IMR-90 (cell line): Measurements from ENCODE around the gene GEMIN8. TPM values are rescaled to one million over a fixed set of nuclear protein-coding genes. Genes with fewer than 3 reads are reported as not detected.

Source experiments
- ATAC-seq: fragments of 200-7000 bp; cut with Tn5 transposase; 2 replicates; pipeline ENCODE4 v1.9.1; 2020; ENCODE audit warnings: low read depth, mild to moderate bottlenecking, moderate library complexity
- BruUV-seq: library from RNA; stranded (reverse); fragments of 400-500 nt; replicated peaks from 2 replicates; lab custom pipeline; 2021; lab: Mats Ljungman, UMichigan
- CTCF ChIA-PET: fragments of 300-600 bp; formaldehyde crosslinking; extraction: SDS; loops from one replicate; lab custom pipeline; 2021; ENCODE audit warnings: antibody characterized with exemption; lab: Yijun Ruan, JAX
- POLR2A ChIA-PET: fragments of 300-600 bp; sonication (Branson Sonifier 250); formaldehyde crosslinking; loops from one replicate; lab custom pipeline; 2022; ENCODE audit warnings: antibody characterized with exemption; ENCODE audit not compliant: unreplicated experiment; lab: Charles Lee
- DNase-seq: peaks from one replicate; pipeline ENCODE4 v3.0.0; 2013
- H2AFZ ChIP-seq: replicated peaks from 2 replicates; pipeline ENCODE3; 2013; ENCODE audit warnings: low read length, mild to moderate bottlenecking; ENCODE audit not compliant: poor library complexity
- H2AK5ac ChIP-seq: 2 replicates; pipeline ENCODE4 v1.6.1; 2013; ENCODE audit warnings: low read depth, low read length, inconsistent platforms
- H2AK9ac ChIP-seq: replicated peaks from 2 replicates; pipeline ENCODE3; 2013; ENCODE audit warnings: mild to moderate bottlenecking, low read depth, low read length, moderate library complexity; ENCODE audit not compliant: poor library complexity
- H2BK120ac ChIP-seq: 2 replicates; pipeline ENCODE4 v1.6.1; 2013; ENCODE audit warnings: low read depth, low read length, inconsistent platforms
- H2BK15ac ChIP-seq: 3 replicates; pipeline ENCODE4 v1.6.1; 2013; ENCODE audit warnings: low read depth, low read length, inconsistent platforms
- H2BK20ac ChIP-seq: 2 replicates; pipeline ENCODE4 v1.6.1; 2013; ENCODE audit warnings: low read depth, mild to moderate bottlenecking, inconsistent platforms, low read length, moderate library complexity
- H2BK5ac ChIP-seq: 2 replicates; pipeline ENCODE4 v1.6.1; 2013; ENCODE audit warnings: mild to moderate bottlenecking, low read depth, low read length, inconsistent platforms; ENCODE audit not compliant: poor library complexity, severe bottlenecking
- H3K14ac ChIP-seq: replicated peaks from 2 replicates; pipeline ENCODE4 v1.6.1; 2013; ENCODE audit warnings: low read depth, low read length, inconsistent platforms
- H3K18ac ChIP-seq: 2 replicates; pipeline ENCODE4 v1.6.1; 2013; ENCODE audit warnings: low read depth, low read length, control low read depth
- H3K23ac ChIP-seq: 2 replicates; pipeline ENCODE4 v1.6.1; 2013; ENCODE audit warnings: low read depth, low read length, inconsistent platforms
- H3K27ac ChIP-seq: 2 replicates; pipeline ENCODE4 v1.5.1; 2013; ENCODE audit warnings: mild to moderate bottlenecking, control low read depth, low read length; ENCODE audit not compliant: insufficient read depth
- H3K27me3 ChIP-seq: 2 replicates; pipeline ENCODE4 v1.6.1; 2013; ENCODE audit warnings: low read length; ENCODE audit not compliant: control insufficient read depth, insufficient read depth
- H3K36me3 ChIP-seq: 2 replicates; pipeline ENCODE4 v1.6.1; 2013; ENCODE audit warnings: low read length, mixed read lengths; ENCODE audit not compliant: control insufficient read depth, insufficient read depth
- H3K4ac ChIP-seq: 2 replicates; pipeline ENCODE4 v1.6.1; 2013; ENCODE audit warnings: low read depth, low read length, inconsistent platforms
- H3K4me1 ChIP-seq: 2 replicates; pipeline ENCODE4 v1.6.1; 2013; ENCODE audit warnings: low read length, mixed read lengths; ENCODE audit not compliant: control insufficient read depth, insufficient read depth
- H3K4me2 ChIP-seq: 2 replicates; pipeline ENCODE4 v1.6.1; 2013; ENCODE audit warnings: low read depth, mild to moderate bottlenecking, control low read depth, low read length, moderate library complexity
- H3K4me3 ChIP-seq: 2 replicates; pipeline ENCODE4 v1.5.1; 2013; ENCODE audit warnings: low read depth, mild to moderate bottlenecking, control low read depth, low read length, moderate library complexity; ENCODE audit not compliant: insufficient read depth
- H3K56ac ChIP-seq: 2 replicates; pipeline ENCODE4 v1.6.1; 2013; ENCODE audit warnings: low read length, inconsistent platforms; ENCODE audit not compliant: insufficient read depth; ENCODE audit errors: extremely low read depth
- H3K79me1 ChIP-seq, 2 experiments: 2 replicates each; pipeline ENCODE4 v1.6.1; 2013; ENCODE audit warnings: low read length in 2 of 2, inconsistent platforms in 1 of 2, low read depth in 1 of 2
- H3K9ac ChIP-seq: 2 replicates; pipeline ENCODE4 v1.6.1; 2013; ENCODE audit warnings: low read depth, low read length, control low read depth
- H3K9me1 ChIP-seq: 2 replicates; pipeline ENCODE4 v1.6.1; 2013; ENCODE audit warnings: low read length, inconsistent platforms; ENCODE audit not compliant: insufficient read depth
- H3K9me3 ChIP-seq: 2 replicates; pipeline ENCODE4 v1.6.1; 2013; ENCODE audit warnings: low read length; ENCODE audit not compliant: control insufficient read depth, insufficient read depth
- H4K20me1 ChIP-seq: 2 replicates; pipeline ENCODE4 v1.6.1; 2013; ENCODE audit warnings: low read length, inconsistent platforms; ENCODE audit not compliant: insufficient read depth
- H4K5ac ChIP-seq: 2 replicates; pipeline ENCODE4 v1.6.1; 2013; ENCODE audit warnings: mild to moderate bottlenecking, low read depth, low read length, control low read depth
- H4K8ac ChIP-seq, 2 experiments: 2 replicates each; pipeline ENCODE4 v1.6.1; 2013; ENCODE audit warnings: low read depth in 2 of 2, low read length in 2 of 2, control low read depth in 1 of 2, inconsistent platforms in 1 of 2
- H4K91ac ChIP-seq: 2 replicates; pipeline ENCODE4 v1.6.1; 2013; ENCODE audit warnings: low read depth, low read length, inconsistent platforms; ENCODE audit not compliant: insufficient read depth
- BHLHE40 ChIP-seq: fragments of 150-350 bp; IDR thresholded peaks from 2 replicates; pipeline ENCODE4 v1.6.1; 2016; ENCODE audit warnings: mild to moderate bottlenecking, low read depth, low read length
- CEBPB ChIP-seq: IDR thresholded peaks from 2 replicates; pipeline ENCODE4 v1.6.1; 2012; ENCODE audit warnings: low read depth, low read length, improper control_type of control experiment
- CTCF ChIP-seq: conservative IDR thresholded peaks from 2 replicates; pipeline ENCODE4 v1.5.1; 2012; ENCODE audit warnings: mild to moderate bottlenecking, low read depth, low read length, improper control_type of control experiment
- MXI1 ChIP-seq: IDR thresholded peaks from 2 replicates; pipeline ENCODE4 v1.6.1; 2012; ENCODE audit warnings: low read depth, mild to moderate bottlenecking, low read length, moderate library complexity, borderline replicate concordance
- RAD21 ChIP-seq: IDR thresholded peaks from 2 replicates; pipeline ENCODE4 v1.6.1; 2012; ENCODE audit warnings: low read length, improper control_type of control experiment
- SMC3 ChIP-seq: fragments of 150-350 bp; IDR thresholded peaks from 2 replicates; pipeline ENCODE4 v1.6.1; 2016; ENCODE audit warnings: low read depth, mild to moderate bottlenecking, antibody characterized with exemption, low read length, moderate library complexity
- WGBS, 2 experiments: methylation state at CpG; one replicate each; pipeline versions ENCODE4 v1.1.5 to v1.1.7; 2013; ENCODE audit warnings: missing lambda C conversion rate in 2 of 2; ENCODE audit not compliant: insufficient read length in 1 of 2; ENCODE audit errors: extremely low coverage in 2 of 2; 5-methylcytosine and 5-hydroxymethylcytosine counted together
- dilution Hi-C: fragments of 300-500 bp; cut with HindIII; formaldehyde crosslinking; loops from one replicate; pipeline ENCODE4 v1.14.3; 2018; ENCODE audit warnings: low sequenced_read_pairs; ENCODE audit not compliant: unreplicated experiment
- in situ Hi-C: fragments of 300-500 bp; cut with MboI; formaldehyde crosslinking; loops from 3 replicates; pipeline ENCODE4 v1.14.3; 2019; ENCODE audit warnings: low sequenced_read_pairs, inconsistent platforms, mixed read lengths
- intact Hi-C: fragments of 100-400 bp; cut with micrococcal nuclease; formaldehyde crosslinking; loops from 2 replicates; pipeline ENCODE4 v1.10.0; 2022
- polyA plus RNA-seq, 3 experiments: library from polyadenylated mRNA; depleted of rRNA; stranded (reverse); fragments of >200 nt; gene quantifications; 2 replicates each; pipeline ENCODE4 v1.2.3, GENCODE V29; 2012; ENCODE audit warnings: low replicate concordance in 1 of 3
- total RNA-seq: library from RNA; depleted of rRNA; stranded (reverse); fragments of >200 nt; gene quantifications from 2 replicates; pipeline ENCODE4 v1.2.3, GENCODE V29; 2012

Gene GEMIN8
- total and polyA plus RNA-seq, 2 of the 4 experiments (the other 2 are of a cell fraction), result 12.0 to 24.1 TPM

GRCh38 chrX:13968198-13968597, 61.5 kb downstream of the GEMIN8 start:
- Histone ChIP-seq H2BK15ac (no peak overlapping the region), H3K23ac (no peak overlapping the region), H2AK5ac (no peak overlapping the region), H4K5ac (no peak overlapping the region), H3K4me3 (no peak overlapping the region), H3K27ac (no peak overlapping the region), H3K9me1 (no peaks in the 10 kb centered on the region), H4K20me1 (no peaks in the 10 kb centered on the region), H3K4me2 (no peak overlapping the region), H2AFZ (no peak overlapping the region), H4K8ac (no peak overlapping the region), H3K36me3 (no peaks in the 10 kb centered on the region), H3K4me1 (no peaks in the 10 kb centered on the region), H3K27me3 (peaks cover 10% of the 10 kb centered on the region), H3K9ac (no peak overlapping the region), H2BK120ac (no peak overlapping the region), H3K14ac (no peak overlapping the region), H3K4ac (no peak overlapping the region), H4K91ac (no peak overlapping the region), H2AK9ac (no peak overlapping the region), H2BK20ac (no peak overlapping the region), H3K18ac (no peak overlapping the region), H2BK5ac (no peak overlapping the region), H3K56ac (no peak overlapping the region), H3K9me3 (no peaks in the 10 kb centered on the region; the same call in 1 of the 2 replicates), H3K79me1 (no peaks in the 10 kb centered on the region)
- dilution Hi-C loops, result no loop called here
- POLR2A ChIA-PET, result no interaction called here
- in situ Hi-C loops, result no loop called here
- WGBS, 2 experiments, result 100% methylated on average over 1 of the region's 4 CpGs; no CpG with 5 or more reads in 1 of the 2 experiments
- DNase-seq (no peak), ATAC-seq (no peak)
- intact Hi-C loops, result no loop called here
- TF ChIP-seq SMC3 (no peak), MXI1 (no peak), CEBPB (no peak), BHLHE40 (no peak), CTCF (no peak), RAD21 (no peak)
- BruUV-seq, result no TSS peak
- CTCF ChIA-PET, result no interaction called here
